Left ventricle myocardium inferior (tissue), 1 donor: ENCODE data around the gene SERINC3. TPM values are rescaled to one million over a fixed set of nuclear protein-coding genes. Genes with fewer than 3 reads are reported as not detected.

Experiments used
- DNase-seq: peaks from one replicate; pipeline ENCODE4 v3.0.0-alpha.2; 2020
- H3K27ac ChIP-seq: fragments of 200-600 bp; replicated peaks from 2 replicates; pipeline ENCODE4 v1.8.0; 2021
- H3K27me3 ChIP-seq: fragments of 200-600 bp; 2 replicates; pipeline ENCODE4 v1.8.0; 2021; ENCODE audit warnings: low read depth
- H3K36me3 ChIP-seq: fragments of 200-600 bp; 2 replicates; pipeline ENCODE4 v1.8.0; 2021
- H3K4me1 ChIP-seq: fragments of 200-600 bp; 2 replicates; pipeline ENCODE4 v1.8.0; 2021
- H3K4me3 ChIP-seq: fragments of 200-600 bp; 2 replicates; pipeline ENCODE4 v1.8.0; 2021; ENCODE audit warnings: mild to moderate bottlenecking, moderate library complexity
- H3K9me3 ChIP-seq: fragments of 200-600 bp; replicated peaks from 2 replicates; pipeline ENCODE4 v1.8.0; 2021
- CTCF ChIP-seq: fragments of 200-600 bp; IDR thresholded peaks from 2 replicates; pipeline ENCODE4 v1.8.0; 2021; ENCODE audit warnings: antibody characterized with exemption, mild to moderate bottlenecking, borderline replicate concordance
- intact Hi-C: fragments of 100-400 bp; cut with micrococcal nuclease; formaldehyde crosslinking; loops from one replicate; pipeline ENCODE4 v1.11.0; 2022
- total RNA-seq: library from RNA; stranded (reverse); fragmentation: NEBNext Ultra II Directional; extraction: Animal tissue kit (Norgen Biotek cat#: 25700); gene quantifications from one replicate; pipeline ENCODE4 v1.2.1, GENCODE V29; 2021
- donor health status: DM: no; HTN: yes; CAD: no; lungs with severe emphysema.

Gene SERINC3
- total RNA-seq, 1 donor from 2014 or later = 88.4 TPM

- TF ChIP-seq CTCF = no peak
- Histone ChIP-seq H3K4me1 (peaks cover 45% of the 10 kb centered on the region), H3K27me3 (no peaks in the 10 kb centered on the region), H3K36me3 (no peaks in the 10 kb centered on the region), H3K27ac (peak overlapping the region; percentile 98), H3K4me3 (no peak overlapping the region), H3K9me3 (no peaks in the 10 kb centered on the region)
- DNase-seq = no peak
- intact Hi-C loops = no loop called here
These were observed 971 bp upstream of the SERINC3 start for GRCh38 chr20:44522841-44523240.

GRCh38 chr20:44520881-44521280 is 989 bp downstream of the SERINC3 start:
- H3K4me3 ChIP-seq = peak overlapping the region; percentile 93
- no peaks in the 10 kb centered on the region for H3K9me3 ChIP-seq
- peak overlapping the region; percentile 98 for H3K27ac ChIP-seq
- TF ChIP-seq CTCF = no peak
- H3K36me3 ChIP-seq = no peaks in the 10 kb centered on the region
- DNase-seq = no peak
- no peaks in the 10 kb centered on the region for H3K27me3 ChIP-seq
- intact Hi-C loops = no loop called here
- H3K4me1 ChIP-seq = peaks cover 65% of the 10 kb centered on the region

- no peak for TF ChIP-seq CTCF
- peak overlapping the region; percentile 28 for H3K4me3 ChIP-seq
- intact Hi-C loops = no loop called here
- H3K27ac ChIP-seq = peak overlapping the region; percentile 55
- DNase-seq = no peak
- no peaks in the 10 kb centered on the region for H3K27me3 ChIP-seq
- peaks cover 89% of the 10 kb centered on the region for H3K4me1 ChIP-seq
- no peaks in the 10 kb centered on the region for H3K9me3 ChIP-seq
- H3K36me3 ChIP-seq = peaks cover 10% of the 10 kb centered on the region
These were observed 3.6 kb downstream of the SERINC3 start for GRCh38 chr20:44518248-44518647.

GRCh38 chr20:44517454-44517853 is 4.4 kb downstream of the SERINC3 start:
- no peak for TF ChIP-seq CTCF
- Histone ChIP-seq H3K4me3 (no peak overlapping the region), H3K27me3 (no peaks in the 10 kb centered on the region), H3K4me1 (peaks cover 90% of the 10 kb centered on the region), H3K27ac (no peak overlapping the region), H3K9me3 (no peaks in the 10 kb centered on the region), H3K36me3 (peaks cover 18% of the 10 kb centered on the region)
- DNase-seq = no peak
- intact Hi-C loops = no loop called here

- no peak for DNase-seq
- no peak for TF ChIP-seq CTCF
- intact Hi-C loops = no loop called here
- peaks cover 83% of the 10 kb centered on the region for H3K4me1 ChIP-seq
- no peak overlapping the region for H3K4me3 ChIP-seq
- peaks cover 27% of the 10 kb centered on the region for H3K36me3 ChIP-seq
- no peaks in the 10 kb centered on the region for H3K9me3 ChIP-seq
- no peaks in the 10 kb centered on the region for H3K27me3 ChIP-seq
- peak overlapping the region; percentile 20 for H3K27ac ChIP-seq
These were observed 5.4 kb downstream of the SERINC3 start for GRCh38 chr20:44516491-44516890.

- DNase-seq = no peak
- Histone ChIP-seq H3K9me3 (no peaks in the 10 kb centered on the region), H3K27me3 (no peaks in the 10 kb centered on the region), H3K4me1 (peaks cover 56% of the 10 kb centered on the region), H3K27ac (no peak overlapping the region), H3K36me3 (peaks cover 54% of the 10 kb centered on the region), H3K4me3 (no peak overlapping the region)
- TF ChIP-seq CTCF = no peak
- intact Hi-C loops = no loop called here
These were observed 8.0 kb downstream of the SERINC3 start for GRCh38 chr20:44513871-44514270.
